Neuronal stem cell (in vitro differentiated cells): Measurements from ENCODE around the gene CRABP1.

ENCODE experiments used
- DNase-seq: peaks from one replicate; pipeline ENCODE4 v3.0.0-alpha.2; 2013; ENCODE audit warnings: low spot score
- H2AFZ ChIP-seq: one replicate; pipeline ENCODE4 v1.6.1; 2013; ENCODE audit warnings: mild to moderate bottlenecking, low read length, inconsistent platforms
- H2AK5ac ChIP-seq: 2 replicates; pipeline ENCODE4 v1.6.1; 2013; ENCODE audit warnings: low read depth, mild to moderate bottlenecking, inconsistent platforms, low read length, moderate library complexity, mixed read lengths
- H2BK120ac ChIP-seq: 2 replicates; pipeline ENCODE4 v1.6.1; 2013; ENCODE audit warnings: low read depth, mild to moderate bottlenecking, inconsistent platforms, low read length, moderate library complexity, mixed read lengths
- H2BK12ac ChIP-seq: one replicate; pipeline ENCODE4 v1.6.1; 2013; ENCODE audit warnings: low read length, inconsistent platforms
- H2BK15ac ChIP-seq: 2 replicates; pipeline ENCODE4 v1.6.1; 2013; ENCODE audit warnings: mild to moderate bottlenecking, low read length, inconsistent platforms, mixed read lengths
- H2BK5ac ChIP-seq: one replicate; pipeline ENCODE4 v1.6.1; 2013; ENCODE audit warnings: inconsistent platforms, mild to moderate bottlenecking, low read length, moderate library complexity
- H3K14ac ChIP-seq: one replicate; pipeline ENCODE4 v1.6.1; 2013; ENCODE audit warnings: low read length, inconsistent platforms
- H3K18ac ChIP-seq: 2 replicates; pipeline ENCODE4 v1.6.1; 2013; ENCODE audit warnings: low read length, inconsistent platforms
- H3K23ac ChIP-seq: 2 replicates; pipeline ENCODE4 v1.6.1; 2013; ENCODE audit warnings: low read depth, mild to moderate bottlenecking, mixed read lengths, low read length, inconsistent platforms; ENCODE audit not compliant: poor library complexity
- H3K27ac ChIP-seq: replicated peaks from 3 replicates; pipeline ENCODE4 v1.5.1; 2013; ENCODE audit warnings: low read length, inconsistent platforms
- H3K27me3 ChIP-seq, 3 experiments: 2 replicates each; pipeline ENCODE4 v1.6.1; 2013; ENCODE audit warnings: low read length in 3 of 3, mild to moderate bottlenecking in 2 of 3, inconsistent platforms in 1 of 3, low read depth in 1 of 3, mixed read lengths in 1 of 3, moderate library complexity in 1 of 3; ENCODE audit not compliant: control insufficient read depth in 3 of 3, insufficient read depth in 3 of 3
- H3K36me3 ChIP-seq, 2 donors: replicated peaks in 1 of 2; 2 replicates each; pipeline ENCODE4 v1.6.1; 2013; ENCODE audit warnings: low read length in 2 of 2; ENCODE audit not compliant: control insufficient read depth in 2 of 2, insufficient read depth in 2 of 2
- H3K4ac ChIP-seq: 2 replicates; pipeline ENCODE4 v1.6.1; 2013; ENCODE audit warnings: inconsistent platforms, mild to moderate bottlenecking, low read length, moderate library complexity
- H3K4me1 ChIP-seq, 2 donors: 1 replicate in 1 of 2; 2 replicates in 1 of 2; pipeline ENCODE4 v1.6.1; 2013; ENCODE audit warnings: low read length in 2 of 2, low read depth in 1 of 2; ENCODE audit not compliant: control insufficient read depth in 2 of 2, insufficient read depth in 1 of 2
- H3K4me2 ChIP-seq: one replicate; pipeline ENCODE4 v1.6.1; 2013; ENCODE audit warnings: mild to moderate bottlenecking, low read length, inconsistent platforms; ENCODE audit not compliant: insufficient read depth, poor library complexity, severe bottlenecking
- H3K4me3 ChIP-seq, 2 donors: 2 replicates each; pipeline ENCODE4 v1.5.1; 2013; ENCODE audit warnings: low read length in 2 of 2, mild to moderate bottlenecking in 2 of 2, inconsistent platforms in 1 of 2, moderate library complexity in 1 of 2
- H3K79me1 ChIP-seq: one replicate; pipeline ENCODE4 v1.6.1; 2013; ENCODE audit warnings: low read depth, mild to moderate bottlenecking, inconsistent platforms, low read length, moderate library complexity
- H3K9ac ChIP-seq: one replicate; pipeline ENCODE4 v1.6.1; 2013; ENCODE audit warnings: mild to moderate bottlenecking, low read depth, low read length, inconsistent platforms; ENCODE audit not compliant: poor library complexity
- H3K9me3 ChIP-seq, 2 donors: replicated peaks in 1 of 2; 2 replicates each; pipeline versions ENCODE3 to v1.6.1; 2013; ENCODE audit warnings: low read length in 2 of 2, mild to moderate bottlenecking in 2 of 2, inconsistent platforms in 1 of 2, low read depth in 1 of 2, mixed read lengths in 1 of 2, moderate library complexity in 1 of 2; ENCODE audit not compliant: control insufficient read depth in 2 of 2, insufficient read depth in 1 of 2
- H4K8ac ChIP-seq: one replicate; pipeline ENCODE4 v1.6.1; 2013; ENCODE audit warnings: low read depth, mild to moderate bottlenecking, inconsistent platforms, low read length, moderate library complexity
- H4K91ac ChIP-seq: one replicate; pipeline ENCODE4 v1.6.1; 2013; ENCODE audit warnings: low read length, low read depth, mild to moderate bottlenecking, inconsistent platforms; ENCODE audit not compliant: poor library complexity
- WGBS, 2 donors: extraction: QIAGEN DNeasy Blood & Tissue Kit; methylation state at CpG; one replicate each; pipeline ENCODE4 v1.1.7; 2013; ENCODE audit warnings: missing lambda C conversion rate in 2 of 2, mixed read lengths in 1 of 2; ENCODE audit not compliant: insufficient read length in 2 of 2, insufficient replicate concordance in 1 of 2; ENCODE audit errors: extremely low coverage in 2 of 2; 5-methylcytosine and 5-hydroxymethylcytosine counted together

The CRABP1 gene

GRCh38 chr15:78325092-78325843, 14.9 kb upstream of the CRABP1 start:
- Histone ChIP-seq H3K4me3 (no peak overlapping the region), H3K27ac (peak overlapping the region; percentile 33), H3K23ac (no peak overlapping the region), H2BK5ac (peak overlapping the region; percentile 15), H3K27me3 (no peaks in the 10 kb centered on the region), H2BK12ac (no peak overlapping the region), H3K4me1 (peaks cover 38 to 45% of the 10 kb centered on the region in 2 donors), H3K14ac (no peak overlapping the region), H3K4me2 (no peak overlapping the region), H4K8ac (no peak overlapping the region), H3K9ac (no peak overlapping the region), H2AFZ (peak overlapping the region; percentile 78), H2AK5ac (peak overlapping the region; percentile 12), H3K9me3 (no peaks in the 10 kb centered on the region), H2BK15ac (no peak overlapping the region), H4K91ac (peak overlapping the region; percentile 2), H2BK120ac (no peak overlapping the region), H3K36me3 (no peaks in the 10 kb centered on the region), H3K4ac (peak overlapping the region; percentile 67), H3K18ac (peak overlapping the region; percentile 93), H3K79me1 (no peaks in the 10 kb centered on the region)
- DNase-seq = no peak
- no CpG with 5 or more reads among the region's 7 CpGs for WGBS, 2 donors

GRCh38 chr15:78327466-78327865, 12.7 kb upstream of the CRABP1 start:
- Histone ChIP-seq H2AK5ac (no peak overlapping the region), H3K4me3 (no peak overlapping the region), H3K14ac (no peak overlapping the region), H3K18ac (no peak overlapping the region), H3K4ac (no peak overlapping the region), H3K27ac (no peak overlapping the region), H2AFZ (no peak overlapping the region), H3K23ac (no peak overlapping the region), H3K4me2 (no peak overlapping the region), H3K27me3 (no peaks in the 10 kb centered on the region), H2BK12ac (no peak overlapping the region), H2BK5ac (no peak overlapping the region), H3K9me3 (no peaks in the 10 kb centered on the region), H4K91ac (no peak overlapping the region), H2BK15ac (no peak overlapping the region), H3K36me3 (no peaks in the 10 kb centered on the region), H3K4me1 (peaks cover 34 to 40% of the 10 kb centered on the region in 2 donors), H3K79me1 (no peaks in the 10 kb centered on the region), H2BK120ac (no peak overlapping the region), H3K9ac (no peak overlapping the region), H4K8ac (no peak overlapping the region)
- no CpG with 5 or more reads among the region's 1 CpG for WGBS, 2 donors
- no peak for DNase-seq

GRCh38 chr15:78329625-78330024, 10.5 kb upstream of the CRABP1 start:
- Histone ChIP-seq H3K4me3 (no peak overlapping the region), H3K27me3 (no peaks in the 10 kb centered on the region), H3K14ac (no peak overlapping the region), H2BK5ac (no peak overlapping the region), H3K36me3 (no peaks in the 10 kb centered on the region), H3K18ac (peak overlapping the region; percentile 83), H2BK15ac (no peak overlapping the region), H3K27ac (no peak overlapping the region), H3K4ac (no peak overlapping the region), H2BK120ac (no peak overlapping the region), H2AK5ac (no peak overlapping the region), H2AFZ (no peak overlapping the region), H3K79me1 (no peaks in the 10 kb centered on the region), H3K9ac (no peak overlapping the region), H4K91ac (peak overlapping the region; percentile 0), H3K9me3 (peaks cover 0 to 4% of the 10 kb centered on the region in 2 donors), H3K23ac (no peak overlapping the region), H4K8ac (no peak overlapping the region), H3K4me1 (peaks cover 19 to 23% of the 10 kb centered on the region in 2 donors), H2BK12ac (no peak overlapping the region), H3K4me2 (no peak overlapping the region)
- no CpG with 5 or more reads among the region's 4 CpGs for WGBS, 2 donors
- no peak for DNase-seq

- Histone ChIP-seq H2BK15ac (no peak overlapping the region), H2BK120ac (no peak overlapping the region), H3K4me2 (no peak overlapping the region), H3K4me1 (peaks cover 16 to 18% of the 10 kb centered on the region in 2 donors), H3K4ac (no peak overlapping the region), H4K91ac (no peak overlapping the region), H4K8ac (no peak overlapping the region), H3K23ac (no peak overlapping the region), H3K27me3 (no peaks in the 10 kb centered on the region), H2BK12ac (no peak overlapping the region), H3K79me1 (no peaks in the 10 kb centered on the region), H3K9me3 (peaks cover 0 to 10% of the 10 kb centered on the region in 2 donors), H3K27ac (no peak overlapping the region), H3K14ac (no peak overlapping the region), H2AFZ (no peak overlapping the region), H3K4me3 (no peak overlapping the region), H3K36me3 (no peaks in the 10 kb centered on the region), H2BK5ac (no peak overlapping the region), H3K18ac (no peak overlapping the region), H3K9ac (no peak overlapping the region), H2AK5ac (no peak overlapping the region)
- DNase-seq = no peak
- WGBS, 2 donors = no CpG with 5 or more reads among the region's 3 CpGs
Observed at GRCh38 chr15:78334845-78335244, 5.3 kb upstream of the CRABP1 start.
